Testis (tissue), 3 donors: ENCODE results near the gene SLC26A9. TPM values are rescaled to one million over a fixed set of nuclear protein-coding genes. Genes with fewer than 3 reads are reported as not detected.
A peak's percentile ranks its signal among the peaks of the same experiment; 100 is the strongest.

Experiments used
- DNase-seq: peaks from one replicate; pipeline ENCODE4 v3.0.0-alpha.2; 2019
- H3K27ac ChIP-seq, 2 donors: fragments of 200-600 bp; sonication (generic); one replicate each; pipeline ENCODE4 v1.5.1; 2019
- H3K27me3 ChIP-seq: fragments of 200-600 bp; sonication (generic); one replicate; pipeline ENCODE4 v1.5.1; 2019
- H3K36me3 ChIP-seq: fragments of 200-600 bp; sonication (generic); one replicate; pipeline ENCODE4 v1.5.1; 2017; ENCODE audit warnings: low read depth; ENCODE audit errors: missing control alignments
- H3K4me1 ChIP-seq: fragments of 200-600 bp; sonication (generic); one replicate; pipeline ENCODE4 v1.5.1; 2019
- H3K4me3 ChIP-seq, 2 donors: fragments of 200-600 bp; sonication (generic); one replicate each; pipeline ENCODE4 v1.5.1; 2017 to 2019
- H3K9me3 ChIP-seq: fragments of 200-600 bp; sonication (generic); one replicate; pipeline ENCODE4 v1.5.1; 2017
- POLR2A ChIP-seq: fragments of 450-650 bp; IDR thresholded peaks from one replicate; pipeline ENCODE4 v1.6.1; 2017; ENCODE audit warnings: antibody characterized with exemption, mild to moderate bottlenecking, moderate library complexity
- WGBS, 2 donors: methylation state at CpG; one replicate each; pipeline ENCODE4 v1.1.5; 2018; 5-methylcytosine and 5-hydroxymethylcytosine counted together
- intact Hi-C: fragments of 100-400 bp; cut with DNase I; formaldehyde crosslinking; loops from one replicate; pipeline ENCODE4 v1.15.1; 2023; ENCODE audit warnings: low total_unique reads
- polyA plus RNA-seq: library from polyadenylated mRNA; stranded (reverse); fragments of 350-450 nt; fragmentation: Illumina TruSeq; extraction: RNeasy Lipid Tissue Mini Kit (QIAGEN cat#74804); gene quantifications from one replicate; pipeline ENCODE4 v1.2.3, GENCODE V29; 2014; ENCODE audit warnings: low read depth, low replicate concordance; ENCODE audit not compliant: insufficient read depth
- total RNA-seq, 2 donors: library from RNA; depleted of rRNA; stranded (reverse); fragments of >200 nt; gene quantifications; one replicate each; pipeline ENCODE4 v1.2.3, GENCODE V29; 2016
- TF ChIP-seq, protein P1 (sequence below), 3 experiments: fragments of 450-650 bp in 2 of 3; fragments of 200-600 bp in 1 of 3; sonication (generic) in 1 of 3; IDR thresholded peaks; one replicate each; pipeline ENCODE4 v1.5.1; 2016 to 2019; ENCODE audit warnings: antibody characterized with exemption in 3 of 3, mild to moderate bottlenecking in 2 of 3, moderate library complexity in 1 of 3

Gene SLC26A9
- total and polyA plus RNA-seq, 3 donors from 2014 or later, result 0.24 to 0.43 (median 0.26) TPM

DNA sequence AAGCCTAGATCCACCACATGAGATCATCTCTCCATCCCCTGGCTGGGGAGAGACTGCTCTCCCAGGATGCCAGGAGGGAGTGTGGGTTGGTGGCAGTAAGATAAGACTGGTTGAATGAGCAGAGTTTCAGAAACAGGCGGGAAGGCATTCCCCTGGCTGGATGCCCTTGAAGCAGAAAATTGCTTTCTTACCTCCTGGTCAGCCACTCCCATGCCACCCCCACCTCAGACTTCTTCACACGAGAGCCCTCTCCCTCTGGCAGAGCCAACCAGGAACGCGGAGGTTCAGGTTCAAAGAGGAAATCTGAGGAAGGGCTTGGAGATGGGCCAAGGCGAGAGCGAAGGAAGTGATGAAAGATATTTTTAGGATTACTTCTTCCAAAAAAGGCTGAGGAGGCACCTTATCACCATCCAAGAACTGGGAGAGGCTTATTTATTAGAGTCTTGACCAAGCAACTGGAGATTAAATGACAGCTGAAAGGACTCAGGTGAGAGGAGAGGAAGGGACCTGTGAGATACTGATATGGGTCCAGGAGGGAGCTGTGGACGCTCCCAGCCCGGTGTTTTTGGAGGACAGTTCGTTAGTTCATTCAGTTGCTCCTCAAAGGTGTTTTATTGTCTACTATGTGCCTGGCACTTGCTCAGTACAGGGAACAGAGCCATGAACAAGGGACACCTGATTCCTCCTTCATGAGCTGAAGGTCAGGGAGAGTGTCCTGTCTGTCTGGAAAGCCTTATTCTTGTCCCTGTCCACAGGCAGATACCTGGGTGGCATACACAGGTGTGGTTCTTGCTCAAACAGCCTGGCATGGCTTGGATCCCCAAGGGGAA lies 18.9 kb upstream of the SLC26A9 start:
- intact Hi-C loops, result no loop called here
- Histone ChIP-seq H3K27me3 (no peaks in the 10 kb centered on the region), H3K9me3 (no peaks in the 10 kb centered on the region), H3K27ac (no peak overlapping the region), H3K4me3 (no peak overlapping the region), H3K36me3 (no peaks in the 10 kb centered on the region), H3K4me1 (peaks cover 4% of the 10 kb centered on the region)
- DNase-seq, result peak; percentile 38
- no peak for TF ChIP-seq POLR2A
- TF ChIP-seq, protein P1, sequence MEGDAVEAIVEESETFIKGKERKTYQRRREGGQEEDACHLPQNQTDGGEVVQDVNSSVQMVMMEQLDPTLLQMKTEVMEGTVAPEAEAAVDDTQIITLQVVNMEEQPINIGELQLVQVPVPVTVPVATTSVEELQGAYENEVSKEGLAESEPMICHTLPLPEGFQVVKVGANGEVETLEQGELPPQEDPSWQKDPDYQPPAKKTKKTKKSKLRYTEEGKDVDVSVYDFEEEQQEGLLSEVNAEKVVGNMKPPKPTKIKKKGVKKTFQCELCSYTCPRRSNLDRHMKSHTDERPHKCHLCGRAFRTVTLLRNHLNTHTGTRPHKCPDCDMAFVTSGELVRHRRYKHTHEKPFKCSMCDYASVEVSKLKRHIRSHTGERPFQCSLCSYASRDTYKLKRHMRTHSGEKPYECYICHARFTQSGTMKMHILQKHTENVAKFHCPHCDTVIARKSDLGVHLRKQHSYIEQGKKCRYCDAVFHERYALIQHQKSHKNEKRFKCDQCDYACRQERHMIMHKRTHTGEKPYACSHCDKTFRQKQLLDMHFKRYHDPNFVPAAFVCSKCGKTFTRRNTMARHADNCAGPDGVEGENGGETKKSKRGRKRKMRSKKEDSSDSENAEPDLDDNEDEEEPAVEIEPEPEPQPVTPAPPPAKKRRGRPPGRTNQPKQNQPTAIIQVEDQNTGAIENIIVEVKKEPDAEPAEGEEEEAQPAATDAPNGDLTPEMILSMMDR (IDR thresholded peaks at IDR 0.05), result no peak
- WGBS, 2 donors, result 56 to 71% methylated on average over 9 of the region's 9 CpGs

DNA sequence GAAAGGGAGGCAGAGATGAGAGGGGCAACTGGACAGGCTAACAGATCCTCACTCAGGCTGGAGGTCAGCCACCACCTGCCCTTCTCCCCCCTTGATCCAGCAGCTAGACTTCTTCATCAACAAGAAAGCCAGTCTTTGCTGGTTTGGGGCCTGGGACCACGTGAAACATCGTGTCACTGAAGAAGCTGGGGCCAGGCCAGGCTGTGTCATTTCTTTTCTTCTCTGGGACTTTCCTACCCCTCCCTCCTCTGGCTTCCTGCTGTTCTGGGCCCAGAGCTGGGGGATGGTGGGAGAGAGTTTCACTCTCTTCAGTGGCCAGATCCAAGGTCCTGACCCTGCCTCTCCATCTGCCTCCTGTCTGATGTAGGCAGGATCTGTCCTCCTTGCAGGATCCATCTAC lies 18.1 kb upstream of the SLC26A9 start:
- no peak for TF ChIP-seq POLR2A
- TF ChIP-seq, protein P1 (IDR thresholded peaks at IDR 0.05), result no peak
- H3K27ac ChIP-seq, result no peak overlapping the region
- H3K4me3 ChIP-seq, result no peak overlapping the region
- intact Hi-C loops, result no loop called here
- no peaks in the 10 kb centered on the region for H3K9me3 ChIP-seq
- no peaks in the 10 kb centered on the region for H3K27me3 ChIP-seq
- no peaks in the 10 kb centered on the region for H3K36me3 ChIP-seq
- 40 to 41% methylated on average over 2 of the region's 2 CpGs for WGBS, 2 donors
- H3K4me1 ChIP-seq, result peaks cover 4% of the 10 kb centered on the region
- no peak for DNase-seq

DNA sequence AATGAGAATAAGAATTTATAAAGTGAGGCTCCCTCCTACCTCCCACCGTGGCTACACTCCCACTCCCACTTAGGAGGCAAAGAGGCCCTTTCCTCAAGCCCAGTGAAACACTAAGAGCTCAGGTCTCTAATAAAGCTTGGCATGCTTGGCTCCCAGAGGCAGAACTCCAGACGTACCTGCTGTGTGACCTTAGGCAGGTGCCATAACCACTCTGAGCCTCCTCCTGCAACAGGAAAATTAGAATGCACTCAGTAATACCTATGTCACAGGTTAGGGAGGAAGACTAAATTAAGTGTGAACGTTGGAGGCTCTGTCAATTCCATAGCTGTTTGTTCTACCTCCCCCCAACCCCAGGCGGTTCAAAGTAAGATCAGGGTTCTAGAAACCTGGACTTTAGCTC lies 16.5 kb upstream of the SLC26A9 start:
- peaks cover 4% of the 10 kb centered on the region for H3K4me1 ChIP-seq
- H3K27ac ChIP-seq, result no peak overlapping the region
- DNase-seq, result no peak
- H3K27me3 ChIP-seq, result no peaks in the 10 kb centered on the region
- 67 to 76% methylated on average over 3 to 4 of the region's 4 CpGs for WGBS, 2 donors
- no peak for TF ChIP-seq POLR2A
- TF ChIP-seq, protein P1 (IDR thresholded peaks at IDR 0.05), result no peak
- H3K9me3 ChIP-seq, result no peaks in the 10 kb centered on the region
- no peaks in the 10 kb centered on the region for H3K36me3 ChIP-seq
- no peak overlapping the region for H3K4me3 ChIP-seq
- intact Hi-C loops, result no loop called here

DNA sequence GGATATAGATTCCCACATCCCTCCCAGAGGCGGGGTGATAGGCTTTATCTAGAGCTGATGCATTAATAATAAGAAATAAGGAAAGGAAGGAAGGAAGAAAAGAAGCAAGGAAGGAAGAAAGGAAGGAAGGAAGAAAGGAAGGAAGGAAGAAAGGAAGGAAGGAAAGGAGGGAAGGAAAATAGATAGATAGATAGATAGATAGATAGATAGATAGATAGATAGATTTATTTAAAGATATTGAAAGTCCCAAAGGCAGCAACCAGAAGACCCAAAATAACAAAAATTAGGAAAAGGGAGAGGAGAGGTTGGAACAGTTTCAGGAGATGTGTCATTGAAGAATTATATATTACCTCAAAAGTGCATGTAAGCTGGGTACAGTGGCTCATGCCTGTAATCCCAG lies 12.2 kb upstream of the SLC26A9 start:
- WGBS, 2 donors, result 92 to 100% methylated on average over 1 of the region's 1 CpG

More for the DNA sequence above, 12.2 kb upstream of the SLC26A9 start:
- no peak for DNase-seq
- Histone ChIP-seq H3K4me1 (no peaks in the 10 kb centered on the region), H3K27ac (no peak overlapping the region), H3K36me3 (no peaks in the 10 kb centered on the region), H3K27me3 (no peaks in the 10 kb centered on the region), H3K4me3 (no peak overlapping the region), H3K9me3 (no peaks in the 10 kb centered on the region)
- intact Hi-C loops, result no loop called here
- no peak for TF ChIP-seq POLR2A
- TF ChIP-seq, protein P1 (IDR thresholded peaks at IDR 0.05), result no peak
